ENCODE measurements around the gene GPR84. TPM values are rescaled to one million over a fixed set of nuclear protein-coding genes. Genes with fewer than 3 reads are reported as not detected.
A peak's percentile ranks its signal among the peaks of the same experiment; 100 is the strongest.

GPR84 gene
- total RNA-seq, 2 donors from 2014 or later: 1.6 to 2.5 TPM

DNA sequence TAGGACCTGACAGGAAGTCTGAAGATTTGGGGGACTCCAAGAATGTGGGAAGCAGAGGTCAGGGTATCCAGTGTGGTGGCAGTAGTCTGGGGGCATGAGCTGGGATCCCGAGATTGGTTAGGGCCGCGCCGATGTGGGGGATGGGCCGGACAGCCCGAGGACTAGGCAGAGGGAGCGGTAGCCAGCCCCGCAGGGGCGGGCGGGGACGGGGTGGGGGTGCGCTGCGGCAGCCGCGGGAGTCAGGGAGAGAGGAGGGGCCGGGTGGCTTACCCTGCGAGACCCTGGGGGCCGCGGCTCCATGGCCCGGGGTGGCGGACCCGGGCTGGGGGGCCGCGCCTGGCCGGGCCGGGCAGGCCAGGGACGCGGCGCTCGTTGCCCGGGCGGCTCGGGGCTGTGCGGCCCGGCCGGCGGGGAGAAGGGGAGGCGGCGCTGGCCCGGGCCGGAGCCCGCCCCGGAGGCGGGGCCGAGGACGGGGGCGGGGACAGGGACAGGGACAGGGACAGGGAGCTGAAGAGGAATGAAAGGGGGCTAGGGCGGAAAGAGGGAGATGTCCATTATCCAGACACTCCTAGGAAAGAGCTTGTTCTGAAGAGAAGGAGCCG is 14.6 kb upstream of the GPR84 start:
- DNase-seq (ENCODE audit: low spot score): no peak
- intact Hi-C loops (cut with DNase I): loop anchor here in 1 of 2 donors (10.0 kb wide), 1 partner anchor 394 kb away; the partner anchor contains the start of gene HOXC10

DNA sequence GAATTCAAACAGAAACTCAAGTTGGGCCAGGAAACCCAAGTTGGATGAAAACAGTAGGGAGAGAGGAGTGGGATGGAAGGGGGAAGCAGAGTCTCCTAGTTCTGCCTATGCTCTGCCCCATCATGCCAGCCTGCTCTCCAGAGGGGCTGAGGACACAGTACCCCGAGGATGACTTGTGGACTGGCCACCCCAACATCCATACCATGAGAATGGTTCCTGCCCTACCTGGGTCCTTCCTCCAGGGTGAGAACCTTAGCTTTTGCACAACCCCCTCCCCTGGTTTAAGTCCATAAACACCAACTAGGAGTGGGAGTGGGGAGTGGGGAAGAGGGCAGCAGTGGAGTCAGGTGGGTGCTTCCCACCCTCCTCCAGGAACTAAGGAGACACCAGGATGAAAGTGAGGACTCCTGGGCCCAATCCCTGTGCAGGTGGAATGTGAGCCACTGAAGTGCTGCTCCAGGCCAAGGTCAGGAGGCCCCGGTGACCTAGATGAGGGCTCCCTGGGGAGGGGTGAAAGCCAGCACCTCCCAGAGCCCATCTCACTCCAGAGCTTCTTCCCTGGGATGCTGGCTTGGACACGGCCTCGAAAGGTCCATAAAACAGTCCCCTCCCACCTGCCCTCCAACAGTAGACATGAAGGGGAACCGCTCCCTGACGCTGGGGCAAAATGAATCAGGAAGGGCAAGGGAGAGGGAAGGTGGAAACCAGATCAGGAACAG is 13.7 kb upstream of the GPR84 start:
- DNase-seq (ENCODE audit: low spot score): no peak
- intact Hi-C loops (cut with DNase I): loop anchor here in 1 of 2 donors (10.0 kb wide), 1 partner anchor 393 kb away; the partner anchor contains the start of gene HOXC10

DNA sequence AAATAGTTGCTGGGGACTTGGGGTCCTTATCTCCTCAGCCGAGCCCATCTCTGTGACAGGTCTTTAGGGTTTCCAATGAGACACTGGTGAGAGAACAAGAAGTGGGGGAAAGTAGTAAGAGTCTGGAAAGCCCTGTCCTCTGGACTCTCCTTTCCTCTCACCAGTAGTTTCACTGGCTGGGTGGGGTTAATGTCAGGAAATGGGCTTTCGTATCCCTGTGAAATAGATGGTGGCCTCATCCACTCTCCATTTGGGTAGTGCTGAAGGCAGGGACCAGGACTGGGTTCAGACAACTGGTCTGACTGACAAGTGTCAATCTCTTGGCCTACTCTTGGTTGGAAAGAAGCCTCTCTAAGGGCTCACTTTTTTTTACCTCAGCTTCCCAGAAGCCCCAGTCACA is 12.7 kb upstream of the GPR84 start:
- DNase-seq (ENCODE audit: low spot score): no peak
- intact Hi-C loops (cut with DNase I): loop anchor here in 1 of 2 donors (10.0 kb wide), 1 partner anchor 392 kb away; the partner anchor contains the start of gene HOXC10

DNA sequence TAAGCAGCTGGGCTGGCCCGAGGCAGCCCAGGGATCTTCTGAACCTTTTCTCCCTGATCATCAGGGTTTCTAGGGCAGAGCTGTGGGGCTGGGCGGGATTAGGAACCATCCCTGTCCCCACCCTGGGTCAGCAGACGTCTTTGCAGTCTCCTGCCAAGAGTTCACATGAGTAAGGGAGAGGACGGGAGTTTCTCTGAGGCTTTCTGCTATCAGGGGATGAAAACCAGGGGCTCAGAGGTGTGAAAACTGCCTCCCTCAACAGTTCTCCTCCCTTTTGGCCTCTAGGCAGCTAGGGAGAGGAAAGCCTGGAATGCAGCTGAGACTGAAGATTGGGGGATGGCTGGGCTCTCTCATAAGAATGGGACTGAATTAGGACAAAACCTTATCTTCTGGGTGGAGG is 12.3 kb upstream of the GPR84 start:
- peak; percentile 88 for DNase-seq (ENCODE audit: low spot score)
- intact Hi-C loops (cut with DNase I): loop anchor here in 1 of 2 donors (10.0 kb wide), 1 partner anchor 392 kb away; the partner anchor contains the start of gene HOXC10

DNA sequence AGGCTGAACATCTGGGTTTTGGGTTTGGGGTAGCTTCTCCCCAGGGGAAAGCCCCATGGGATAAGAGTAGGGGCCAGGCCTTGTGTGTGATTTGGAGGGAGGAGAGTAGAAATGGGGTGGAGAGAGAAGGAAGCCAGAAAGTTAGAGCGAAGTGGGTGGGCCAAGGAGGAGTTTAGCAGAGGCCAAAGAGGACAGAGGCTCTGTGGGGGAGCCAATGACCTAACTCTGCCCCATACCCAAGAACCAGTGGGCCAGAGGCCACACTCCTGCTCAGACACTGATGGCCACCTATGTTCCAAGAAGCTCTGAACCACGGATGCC is 10.9 kb upstream of the GPR84 start:
- no peak for DNase-seq (ENCODE audit: low spot score)
- intact Hi-C loops (cut with DNase I): loop anchor here in 1 of 2 donors (10.0 kb wide), 1 partner anchor 390 kb away; the partner anchor contains the start of gene HOXC10

DNA sequence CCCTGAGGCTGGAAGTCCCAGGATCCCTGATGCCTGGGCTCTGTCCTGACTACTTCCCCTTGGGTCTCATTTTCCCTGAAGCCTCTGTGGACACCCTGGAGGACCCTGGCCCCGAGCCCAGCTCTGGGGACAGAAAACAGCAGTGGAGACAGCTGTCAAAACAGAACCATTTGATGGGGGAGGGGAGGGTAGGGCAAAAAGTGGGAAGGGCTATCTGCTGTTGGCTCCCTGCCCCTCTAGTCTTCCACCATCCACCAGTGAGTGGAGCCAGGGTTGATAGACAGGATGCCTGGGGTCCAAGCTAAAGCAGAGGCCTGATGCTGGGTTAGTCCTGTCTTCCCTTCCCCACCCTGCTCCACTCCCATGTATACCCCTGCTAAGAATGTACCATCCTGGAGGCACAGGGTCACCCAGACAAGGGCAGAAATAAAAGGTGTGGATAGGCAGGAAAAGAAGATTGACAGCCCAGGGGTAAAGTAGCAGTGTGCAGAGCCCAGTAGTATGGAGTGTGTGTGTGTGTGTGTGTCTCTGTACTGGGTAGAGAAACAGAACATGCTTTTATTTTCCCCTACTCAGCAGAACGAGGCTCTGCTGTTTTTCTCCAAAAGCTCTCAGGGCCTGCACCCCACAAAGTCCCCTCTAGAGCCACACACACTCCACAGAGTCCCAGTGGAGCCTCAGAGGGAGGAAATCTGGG is 10.4 kb upstream of the GPR84 start:
- no peak for DNase-seq (ENCODE audit: low spot score)
- intact Hi-C loops (cut with DNase I): loop anchor here in 1 of 2 donors (10.0 kb wide), 1 partner anchor 390 kb away; the partner anchor contains the start of gene HOXC10

DNA sequence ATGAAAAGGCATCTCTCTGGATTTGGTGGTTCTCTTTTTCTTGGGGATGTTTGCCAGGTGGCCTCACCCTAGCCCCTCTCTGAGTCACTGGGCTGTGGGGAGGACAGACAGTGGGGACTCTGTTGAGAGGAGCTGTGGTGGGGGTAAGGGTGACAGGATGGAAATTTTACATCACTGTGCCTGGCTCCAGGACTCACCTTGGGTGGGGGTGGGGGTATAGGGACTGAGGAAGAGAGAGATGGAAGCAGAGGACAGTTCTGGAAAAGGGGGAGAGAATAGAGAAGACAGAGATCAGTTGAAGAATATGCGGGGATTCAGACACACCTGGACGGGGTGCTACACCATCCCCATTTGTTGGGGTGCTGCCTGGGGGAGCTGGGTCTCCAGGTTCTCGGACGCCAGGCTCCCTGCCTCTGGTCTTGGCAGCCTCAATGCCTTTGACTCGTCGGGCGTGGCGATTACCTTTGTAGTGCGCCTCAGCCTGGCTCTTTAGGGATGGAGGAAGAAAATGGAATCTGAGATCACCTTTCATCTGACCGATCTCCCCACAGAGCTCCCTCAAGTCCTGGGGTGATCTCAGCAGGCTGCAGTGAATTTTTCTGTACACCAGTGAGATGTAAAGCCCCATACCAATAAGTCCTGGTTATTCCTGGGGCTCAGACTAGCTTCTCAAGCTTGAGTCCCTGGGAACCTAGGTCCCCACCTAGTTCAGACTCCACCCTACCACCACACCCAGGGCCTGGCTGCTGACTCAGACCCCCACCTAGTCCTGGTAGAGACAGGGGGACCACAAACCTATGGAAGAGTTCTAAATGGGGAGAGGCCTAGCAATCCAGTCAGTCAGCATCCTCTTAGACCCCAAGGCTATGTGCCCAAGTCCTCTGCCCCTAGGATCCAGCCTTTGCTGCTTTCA is 9.6 kb upstream of the GPR84 start:
- DNase-seq (ENCODE audit: low spot score): no peak
- intact Hi-C loops (cut with DNase I): loop anchor here in 1 of 2 donors (10.0 kb wide), 1 partner anchor 389 kb away; the partner anchor contains the start of gene HOXC10

DNA sequence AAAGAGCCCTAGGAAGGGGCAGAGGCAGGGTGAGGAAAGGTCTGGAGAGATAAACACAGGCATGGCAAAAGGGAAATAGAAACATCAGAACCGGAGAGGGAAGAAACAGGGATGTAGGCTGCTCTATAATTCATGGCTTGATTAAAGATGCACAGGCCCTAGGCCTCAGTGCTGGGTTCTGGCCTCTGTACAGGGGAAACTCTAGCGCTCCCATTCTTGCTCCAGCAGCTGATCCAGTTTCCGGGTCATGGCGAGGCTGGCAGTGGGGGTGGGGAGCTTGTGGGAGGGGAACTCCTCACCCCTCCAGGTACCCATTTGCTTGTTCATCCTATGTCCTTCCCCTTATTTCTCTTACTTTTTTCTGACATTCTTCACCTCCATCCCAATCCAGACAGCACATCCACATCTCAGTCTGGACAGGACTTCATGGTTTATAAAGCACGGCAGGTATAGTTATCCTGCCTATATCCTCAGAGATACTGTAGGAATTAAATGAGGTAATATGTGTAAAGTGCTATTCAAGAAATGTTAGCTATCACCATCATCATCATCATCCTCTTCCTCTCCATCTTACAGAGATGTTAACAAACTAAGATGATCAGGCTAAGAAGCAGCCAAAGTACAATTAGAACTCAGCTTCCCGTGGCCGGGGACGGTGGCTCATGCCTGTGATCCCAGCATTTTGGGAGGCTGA is 8.0 kb upstream of the GPR84 start:
- intact Hi-C loops (cut with DNase I): loop anchor here in 1 of 2 donors (10.0 kb wide), 1 partner anchor 387 kb away; the partner anchor contains the start of gene HOXC10
- DNase-seq (ENCODE audit: low spot score): no peak

DNA sequence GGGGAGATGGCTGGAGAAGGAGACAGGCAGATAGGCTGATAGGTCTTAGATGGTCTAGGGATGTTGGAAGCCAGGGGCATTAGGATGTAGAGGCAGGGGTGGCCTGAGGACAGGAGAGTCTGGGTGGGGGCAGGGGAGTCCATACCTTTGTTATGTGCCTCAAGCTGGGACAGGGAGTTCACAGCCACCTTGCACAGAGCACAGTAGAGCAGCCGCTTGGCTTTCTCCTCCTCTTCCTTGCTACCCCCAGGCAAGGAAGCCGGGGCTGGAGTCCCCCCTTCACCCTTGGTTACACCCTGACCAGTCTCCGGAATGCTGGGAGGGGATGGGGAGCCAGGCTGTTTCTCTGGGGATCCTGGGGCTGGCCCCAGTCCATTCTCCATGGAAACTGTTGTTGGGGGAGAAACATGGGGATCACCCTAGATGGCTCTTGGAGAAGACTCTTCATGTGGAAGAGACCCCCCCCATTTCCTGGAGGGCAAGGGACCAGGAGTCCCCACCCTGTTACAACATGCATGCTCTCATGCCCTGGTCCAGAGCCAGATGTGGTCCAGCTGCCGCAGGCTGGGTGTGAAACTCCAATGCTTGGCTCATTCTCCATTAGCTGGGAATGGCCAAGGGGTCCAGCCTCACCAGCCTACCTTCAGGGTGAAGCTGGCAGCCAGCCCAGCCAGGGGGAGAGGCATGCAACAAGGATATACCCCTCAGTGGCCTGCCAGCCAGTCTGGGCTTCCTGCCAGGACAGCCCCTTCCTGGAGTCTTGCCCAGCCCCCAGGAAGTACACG is 7.2 kb upstream of the GPR84 start:
- DNase-seq (ENCODE audit: low spot score): peak; percentile 93
- intact Hi-C loops (cut with DNase I): loop anchor here in 1 of 2 donors (10.0 kb wide), 1 partner anchor 387 kb away; the partner anchor contains the start of gene HOXC10

DNA sequence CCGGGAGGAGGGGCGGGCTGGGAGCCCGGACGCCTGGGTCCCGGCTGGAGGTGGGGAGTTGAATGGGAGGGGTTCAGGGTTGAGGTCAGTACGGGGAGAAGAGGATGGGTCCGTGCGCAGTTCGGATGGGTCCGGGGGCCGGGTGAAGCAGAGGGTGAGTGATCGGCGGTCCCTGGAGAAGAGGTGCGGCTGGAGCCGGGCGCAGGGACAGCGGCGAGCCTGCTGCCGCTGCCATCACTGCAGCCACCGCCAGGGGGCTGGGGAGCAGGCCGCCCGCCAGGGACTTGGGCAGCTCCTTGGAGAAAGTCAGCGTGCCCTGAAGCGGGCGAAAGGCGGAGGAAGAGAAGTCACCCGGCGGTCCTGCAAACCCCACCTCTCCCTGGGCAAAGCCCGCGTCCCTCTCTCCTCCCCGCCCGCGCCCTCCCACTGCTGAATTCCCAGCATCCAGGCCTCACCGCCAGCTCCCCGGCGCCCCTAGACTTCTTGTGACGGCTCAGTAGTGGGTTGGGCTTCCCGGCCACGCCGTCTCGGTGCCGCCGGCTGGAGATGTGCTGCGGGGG is 6.0 kb upstream of the GPR84 start:
- DNase-seq (ENCODE audit: low spot score): peak; percentile 96
- intact Hi-C loops (cut with DNase I): loop anchor here in 1 of 2 donors (10.0 kb wide), 1 partner anchor 385 kb away; the partner anchor contains the start of gene HOXC10

DNA sequence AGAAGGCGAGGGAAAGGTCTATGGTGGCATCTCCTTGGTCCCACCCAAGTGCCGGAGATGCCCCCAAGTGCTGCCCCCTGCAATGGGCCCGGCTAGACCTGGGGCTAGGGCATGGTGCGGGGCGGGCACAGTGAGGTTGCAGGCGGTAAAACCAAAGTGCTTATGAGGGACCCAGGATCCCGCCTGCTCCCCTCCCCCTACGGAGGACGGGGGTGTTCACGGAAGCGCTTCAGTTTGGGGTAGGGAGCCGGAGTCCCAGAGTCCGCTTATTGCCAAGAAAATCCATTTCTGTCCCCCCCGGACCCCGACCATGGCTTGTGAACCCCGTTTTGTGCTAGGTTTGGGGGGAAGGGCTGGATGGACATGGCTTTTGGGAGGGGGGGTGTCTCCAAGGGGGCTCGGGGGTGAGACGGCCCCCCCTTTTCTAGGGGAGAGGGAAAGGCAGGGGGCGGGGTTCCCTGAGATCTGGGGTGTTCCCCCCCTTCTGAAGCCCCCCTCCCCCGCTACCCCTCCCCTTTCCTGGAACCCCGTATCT is 5.4 kb upstream of the GPR84 start:
- no peak for DNase-seq (ENCODE audit: low spot score)
- intact Hi-C loops (cut with DNase I): loop anchor here (10.0 kb wide), 4 partner anchors 75 to 385 kb away; partner anchors contain the start of gene HOXC10 (in 1 of the 2)

DNA sequence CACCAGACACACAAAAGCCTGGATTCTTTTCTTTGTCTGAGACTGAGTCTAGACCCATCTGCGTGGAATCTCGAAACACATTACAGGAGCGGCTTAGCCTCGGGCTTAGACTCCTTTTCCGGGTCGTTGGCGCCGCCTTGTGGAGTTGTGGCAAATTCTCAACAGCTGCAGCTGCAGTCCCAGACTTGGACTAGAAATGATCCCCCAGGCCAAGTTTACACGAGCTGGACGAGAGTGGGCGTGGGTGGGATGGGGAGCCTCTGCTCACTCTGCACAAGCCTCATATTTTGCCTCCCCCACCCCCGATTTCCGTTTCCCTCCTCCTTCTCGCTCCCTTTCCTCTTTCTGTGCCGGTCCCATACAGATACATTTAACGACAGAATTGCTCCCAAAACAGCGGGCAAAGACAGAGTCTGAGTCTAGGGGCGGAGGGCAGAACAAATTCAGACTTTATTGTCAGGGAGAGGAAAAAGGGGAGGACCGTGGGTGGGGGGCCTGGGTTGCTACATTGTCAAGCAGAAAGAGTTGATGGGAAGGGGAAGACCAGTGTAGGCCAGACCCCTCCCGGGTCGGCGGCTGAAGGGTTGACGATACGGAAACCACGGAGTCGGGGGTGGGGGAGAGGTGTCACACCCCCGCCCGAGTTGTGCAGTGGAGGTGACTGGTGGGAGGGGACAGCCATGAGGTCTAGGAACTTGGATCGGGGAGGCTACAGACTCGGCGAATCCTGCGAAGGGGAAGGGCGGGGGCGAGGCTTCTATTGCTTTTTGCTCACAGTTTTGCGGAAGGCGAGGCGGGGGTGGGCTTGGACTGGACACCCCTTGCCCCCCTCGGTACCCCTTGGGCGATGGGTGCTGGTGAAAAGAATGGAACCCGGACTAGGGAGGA is 4.7 kb upstream of the GPR84 start:
- peak; percentile 98 for DNase-seq (ENCODE audit: low spot score)
- intact Hi-C loops (cut with DNase I): loop anchor here (10.0 kb wide), 3 partner anchors 74 to 144 kb away; no protein-coding TSS in a partner anchor

DNA sequence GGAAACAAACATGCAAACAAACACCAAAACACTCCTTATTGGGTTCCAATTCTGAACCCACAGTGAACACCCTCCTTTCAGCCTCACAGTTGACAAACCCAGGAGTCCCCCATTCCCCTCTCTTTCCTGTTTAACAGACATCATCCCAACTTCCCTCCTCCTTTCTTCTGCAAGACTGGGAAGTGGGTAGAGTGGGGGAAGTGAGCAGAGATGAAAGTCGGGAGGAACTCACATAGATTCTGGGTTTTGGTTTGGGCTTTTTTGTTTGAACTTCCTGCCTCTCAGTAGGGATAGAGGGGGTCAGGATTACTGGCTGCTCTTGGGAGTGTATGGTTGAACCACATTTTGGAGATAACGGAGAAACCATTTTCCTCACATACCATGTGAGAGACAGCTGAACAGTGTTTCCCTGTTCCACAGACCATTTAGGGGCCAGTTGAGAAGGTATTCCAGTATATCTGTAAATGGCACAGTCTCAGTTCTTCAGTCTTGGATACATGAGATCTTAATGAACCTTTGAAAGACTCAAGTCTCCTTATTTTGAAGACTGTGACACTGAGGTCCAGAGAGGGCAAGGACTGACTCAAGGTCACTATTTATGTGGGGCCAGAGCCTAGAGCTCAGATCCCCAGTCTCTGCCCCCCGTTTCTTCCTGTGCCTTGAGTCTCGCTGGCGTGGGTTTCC is 3.9 kb upstream of the GPR84 start:
- intact Hi-C loops (cut with DNase I): loop anchor here (10.0 kb wide), 3 partner anchors 73 to 143 kb away; no protein-coding TSS in a partner anchor
- DNase-seq (ENCODE audit: low spot score): no peak

DNA sequence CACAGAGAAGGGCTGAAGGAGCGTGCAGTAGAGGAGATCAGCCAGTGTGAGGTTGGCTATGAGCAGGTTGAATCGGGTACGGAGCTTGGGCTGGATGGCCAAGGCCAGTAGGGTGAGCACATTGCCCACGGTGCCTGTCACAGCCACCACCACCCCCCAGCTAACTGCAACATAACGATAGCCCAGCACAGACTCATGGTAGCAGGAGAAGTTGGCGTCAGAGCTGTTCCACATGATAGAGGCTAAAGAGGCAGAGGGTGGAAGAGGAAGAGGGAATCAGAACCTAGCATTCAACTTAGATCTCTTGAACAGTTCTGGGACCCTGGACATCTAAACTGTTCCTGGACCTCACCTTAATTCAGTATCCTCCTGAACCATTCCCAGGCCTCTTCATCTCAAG is 668 bp downstream of the GPR84 start:
- intact Hi-C loops (cut with DNase I): loop anchor here (10.0 kb wide), 3 partner anchors 69 to 139 kb away; no protein-coding TSS in a partner anchor
- no peak for DNase-seq (ENCODE audit: low spot score)

DNA sequence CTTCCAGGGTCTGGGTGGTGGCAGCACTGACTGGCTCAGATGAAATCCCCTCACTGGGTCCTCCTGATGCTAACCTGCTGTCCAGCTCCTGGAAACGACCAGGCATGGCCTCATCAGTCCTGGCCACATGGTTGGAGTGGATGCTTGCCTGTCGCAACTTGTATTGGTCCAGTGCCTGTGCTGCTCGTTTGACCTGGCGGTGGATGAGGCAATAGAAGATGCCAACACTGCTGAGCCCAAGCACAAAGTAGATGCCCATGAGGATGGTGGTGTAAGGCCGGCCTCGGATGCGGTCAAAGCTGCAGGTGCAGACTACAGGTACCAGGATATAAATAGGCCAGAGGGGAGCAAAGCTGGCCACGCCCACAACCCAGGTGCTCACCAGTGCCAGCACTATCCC is 1.2 kb downstream of the GPR84 start:
- DNase-seq (ENCODE audit: low spot score): no peak
- intact Hi-C loops (cut with DNase I): loop anchor here (10.0 kb wide), 3 partner anchors 68 to 138 kb away; no protein-coding TSS in a partner anchor

Data from posterior vena cava (tissue), 2 donors.